Stimulated activated CD4-positive, alpha-beta T cell treated with anti-CD3 and anti-CD28 coated beads, TNF-alpha, amount 100 ng/mL, for 24 hours (primary cell): ENCODE data around the gene SLC39A9.
A peak's percentile ranks its signal among the peaks of the same experiment; 100 is the strongest.

Source experiments
- DNase-seq, 3 experiments: peaks; one replicate each; pipeline ENCODE4 v3.0.0-alpha.2; 2020; ENCODE audit warnings: low read depth in 3 of 3

SLC39A9 gene, protein sequence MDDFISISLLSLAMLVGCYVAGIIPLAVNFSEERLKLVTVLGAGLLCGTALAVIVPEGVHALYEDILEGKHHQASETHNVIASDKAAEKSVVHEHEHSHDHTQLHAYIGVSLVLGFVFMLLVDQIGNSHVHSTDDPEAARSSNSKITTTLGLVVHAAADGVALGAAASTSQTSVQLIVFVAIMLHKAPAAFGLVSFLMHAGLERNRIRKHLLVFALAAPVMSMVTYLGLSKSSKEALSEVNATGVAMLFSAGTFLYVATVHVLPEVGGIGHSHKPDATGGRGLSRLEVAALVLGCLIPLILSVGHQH

GRCh38 chr14:69398053-69398817 lies at the start of gene SLC39A9, which contains the start of gene ERH:
Gene SLC39A9 (plus strand): TSS chr14:69398692. CDS start chr14:69399370, 678 bp downstream.
Gene ERH (minus strand): TSS chr14:69398299. CDS start chr14:69398233, 66 bp downstream.
- peak; percentile 84 to 93 (median 91) for DNase-seq

- no peak for DNase-seq
These were observed 49.3 kb upstream of the SLC39A9 start for GRCh38 chr14:69349091-69349777.

GRCh38 chr14:69350892-69351291 lies 47.6 kb upstream of the SLC39A9 start:
- no peak for DNase-seq

- no peak for DNase-seq
These were observed 47.1 kb upstream of the SLC39A9 start for GRCh38 chr14:69351385-69351784.

- no peak for DNase-seq
These were observed 46.6 kb upstream of the SLC39A9 start for GRCh38 chr14:69351911-69352310.

DNA sequence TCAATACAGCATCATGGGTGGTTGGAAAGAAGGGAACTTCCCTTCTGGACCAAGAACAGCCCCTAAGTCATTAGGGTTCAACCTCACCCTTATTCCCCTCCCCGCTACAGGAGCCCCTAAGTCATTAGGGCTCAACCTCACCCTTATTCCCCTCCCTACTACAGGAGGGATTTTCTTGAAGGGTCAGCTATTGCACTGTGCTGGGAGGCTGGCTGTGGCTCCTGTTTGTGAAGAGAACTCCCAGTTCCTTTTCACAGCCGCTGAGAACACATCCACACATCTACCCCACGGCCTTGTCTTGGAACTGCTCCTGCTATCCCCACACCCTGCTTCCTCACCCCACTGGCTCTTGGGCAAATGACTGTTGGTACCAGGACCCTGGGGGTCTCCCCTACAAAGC lies 45.3 kb upstream of the SLC39A9 start:
- DNase-seq, result no peak

DNA sequence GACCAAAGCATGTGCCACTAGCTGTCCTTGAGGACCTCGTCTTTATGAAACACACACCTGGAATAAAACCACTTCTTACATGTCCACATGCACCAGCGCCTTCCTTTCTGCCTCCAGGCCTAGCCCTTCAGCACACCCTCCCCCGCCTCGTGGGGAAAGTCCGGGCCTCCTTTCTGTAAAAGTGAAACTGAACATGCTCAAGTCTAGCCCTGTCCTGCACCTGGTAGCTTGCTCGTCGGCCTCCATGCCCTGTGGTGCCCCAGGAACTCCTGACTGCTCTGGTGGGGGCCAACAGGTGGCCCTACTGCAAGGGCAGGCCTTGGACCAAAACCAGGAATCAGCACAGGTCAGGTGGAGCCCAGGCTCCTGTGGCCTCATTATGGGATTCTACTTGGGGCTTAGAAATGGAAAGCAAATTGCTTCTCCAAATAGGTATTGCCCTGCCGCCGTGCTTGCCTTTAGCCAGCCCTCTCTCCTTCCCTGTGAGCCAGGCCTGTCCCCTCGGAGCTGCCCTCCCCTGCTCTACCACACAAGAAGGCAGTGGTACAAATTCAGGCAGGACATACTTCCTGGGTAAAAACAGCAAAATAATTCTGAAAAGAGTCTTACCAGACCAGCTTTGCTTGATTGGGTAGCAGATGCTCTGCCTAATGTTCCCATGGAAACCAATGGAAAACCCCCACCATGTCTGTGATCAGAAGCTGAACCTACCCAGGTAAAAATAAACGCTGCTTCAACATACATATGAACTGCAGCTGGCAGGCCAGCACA lies 43.9 kb upstream of the SLC39A9 start:
- DNase-seq, result peak; percentile 31 to 72 (median 38)

DNA sequence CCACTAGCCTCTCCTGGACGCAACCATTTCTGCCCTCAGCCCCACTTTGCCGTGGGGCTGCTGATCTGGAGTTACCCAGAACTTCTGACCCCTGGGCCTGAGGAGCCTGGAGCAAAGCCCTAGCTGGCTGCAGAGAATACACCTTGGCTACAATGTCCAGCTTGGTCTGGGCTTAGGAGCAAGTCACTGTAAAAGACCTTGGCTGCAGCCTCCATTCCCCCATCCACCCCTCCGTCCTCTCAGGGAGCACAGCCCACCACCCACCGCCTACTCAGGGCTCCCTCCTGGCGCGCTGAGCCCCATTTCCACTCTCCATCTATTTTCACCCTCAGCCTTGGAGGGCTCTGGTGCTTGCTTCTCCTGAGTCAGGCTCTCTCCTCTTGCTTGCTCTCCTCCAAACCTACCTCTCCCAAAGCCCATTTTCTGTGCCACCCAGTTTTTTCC lies 43.3 kb upstream of the SLC39A9 start:
- no peak for DNase-seq

- no peak for DNase-seq
These were observed 42.7 kb upstream of the SLC39A9 start for GRCh38 chr14:69355607-69356281.

GRCh38 chr14:69356903-69357543 lies 41.5 kb upstream of the SLC39A9 start:
- no peak for DNase-seq

- DNase-seq, result no peak
These were observed 40.8 kb upstream of the SLC39A9 start for GRCh38 chr14:69357544-69358200.

DNA sequence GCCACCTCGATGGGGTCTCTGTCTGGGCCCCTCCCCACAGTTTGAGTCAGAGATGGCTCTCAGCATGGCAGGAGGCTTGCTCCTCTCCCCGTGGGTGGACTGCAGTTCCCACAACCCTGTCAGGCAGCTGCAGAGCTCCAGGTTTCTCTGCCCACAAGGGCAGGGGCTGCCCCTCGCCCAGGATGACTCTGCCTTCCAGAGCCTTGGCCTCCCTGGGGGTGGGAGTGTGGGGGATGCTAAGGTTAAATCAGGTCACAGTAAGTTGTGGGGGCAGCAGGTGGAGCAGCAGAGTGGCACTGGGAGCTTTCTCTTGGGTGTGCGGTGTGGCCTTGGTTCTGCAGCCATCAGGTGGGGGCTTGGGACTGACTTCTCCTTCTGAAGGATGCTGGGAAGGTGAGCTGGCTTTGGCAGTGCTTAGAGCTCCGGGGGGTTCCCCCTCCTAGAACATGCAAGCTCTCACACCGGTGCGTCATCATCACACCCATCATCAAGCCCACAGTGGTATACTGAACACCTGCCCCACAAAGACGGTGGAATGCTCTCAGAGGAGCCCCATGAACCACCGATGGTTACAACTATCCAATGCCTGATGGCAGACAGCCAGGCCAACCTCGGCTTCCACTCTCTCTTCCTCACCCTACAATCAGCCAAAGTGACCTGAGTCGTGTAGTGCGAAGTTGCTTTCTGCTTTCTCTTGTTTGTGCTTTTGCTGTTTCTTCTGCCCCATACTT lies 40.1 kb upstream of the SLC39A9 start:
- peak in 2 of 3 experiments; percentile 17 to 58 for DNase-seq

DNA sequence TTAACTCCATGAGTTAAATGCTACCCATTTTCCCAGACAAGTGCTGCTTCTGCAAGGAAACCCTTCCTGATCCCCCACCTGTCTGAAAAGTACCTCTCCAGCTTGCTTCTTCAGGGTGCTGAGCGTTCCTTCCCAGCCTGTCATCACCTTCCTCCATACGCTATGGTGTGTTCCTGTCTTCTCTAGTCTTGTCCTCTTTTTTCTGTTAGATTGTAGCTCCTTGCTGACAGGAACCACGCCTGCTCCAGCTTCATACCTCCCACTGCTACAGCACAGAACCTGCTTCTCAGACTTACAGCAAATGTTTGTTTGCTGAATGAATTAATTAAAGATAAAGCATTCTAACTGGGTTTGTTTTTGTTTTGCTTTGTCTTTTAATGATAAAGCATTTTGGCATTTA lies 39.5 kb upstream of the SLC39A9 start:
- DNase-seq, result no peak

- no peak for DNase-seq
These were observed 37.9 kb upstream of the SLC39A9 start for GRCh38 chr14:69360438-69361108.

- no peak for DNase-seq
These were observed 35.4 kb upstream of the SLC39A9 start for GRCh38 chr14:69363055-69363454.

DNA sequence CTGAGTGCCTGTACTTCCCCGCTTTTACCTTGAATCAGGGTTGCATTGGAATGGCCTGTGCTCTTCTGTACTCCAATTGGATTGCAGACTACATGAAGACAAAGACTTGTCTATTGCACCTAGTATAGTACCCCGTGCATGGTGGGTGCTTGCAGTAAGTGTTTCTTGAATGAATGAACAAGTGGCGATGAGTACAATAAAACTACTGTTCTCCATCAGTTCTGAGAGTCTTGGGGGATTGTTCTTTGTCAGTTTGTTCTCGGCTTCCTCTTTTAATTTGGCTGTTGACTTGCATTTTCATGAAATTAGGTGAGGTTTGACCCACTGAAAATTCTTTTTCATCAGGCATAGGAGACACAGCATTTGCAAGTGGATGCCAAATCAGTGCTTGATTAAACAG lies 34.5 kb upstream of the SLC39A9 start:
- DNase-seq, result no peak

- DNase-seq, result no peak
These were observed 34.1 kb upstream of the SLC39A9 start for GRCh38 chr14:69364378-69364777.

- no peak for DNase-seq
These were observed 32.4 kb upstream of the SLC39A9 start for GRCh38 chr14:69366069-69366468.

- no peak for DNase-seq
These were observed 31.7 kb upstream of the SLC39A9 start for GRCh38 chr14:69366761-69367160.
